H1 (cell line): ENCODE data around the gene AOAH. TPM values are rescaled to one million over a fixed set of nuclear protein-coding genes. Genes with fewer than 3 reads are reported as not detected.

Experiments used
- CTCF ChIA-PET: fragments of 300-600 bp; sonication (Branson Sonifier 250); formaldehyde crosslinking; loops from one replicate; lab custom pipeline; 2021; ENCODE audit not compliant: partially characterized antibody; lab: Charles Lee
- POLR2A ChIA-PET: fragments of 300-600 bp; sonication (Branson Sonifier 250); formaldehyde crosslinking; loops from one replicate; lab custom pipeline; 2021; ENCODE audit warnings: inconsistent platforms; ENCODE audit not compliant: partially characterized antibody; lab: Charles Lee
- DNase-seq, 2 experiments: peaks; one replicate each; pipeline versions ENCODE4 v3.0.0 to v3.0.0-alpha.2; 2010 to 2022; ENCODE audit warnings: low spot score in 2 of 2, low read depth in 1 of 2, mixed read lengths in 1 of 2
- FAIRE-seq: peaks from 2 replicates; lab custom pipeline; 2011; peaks lifted over from hg19 to GRCh38; lab: Jason Lieb, UNC
- H2AFZ ChIP-seq: 2 replicates; pipeline ENCODE4 v1.8.1; 2012; ENCODE audit warnings: low read length, inconsistent platforms
- H2AK5ac ChIP-seq: 2 replicates; pipeline ENCODE4 v1.6.1; 2013; ENCODE audit warnings: low read depth, low read length
- H2BK120ac ChIP-seq: replicated peaks from 2 replicates; pipeline ENCODE3; 2013; ENCODE audit warnings: low read depth, low read length, inconsistent platforms
- H2BK12ac ChIP-seq: 2 replicates; pipeline ENCODE4 v1.6.1; 2013; ENCODE audit warnings: low read depth, low read length
- H2BK15ac ChIP-seq: 2 replicates; pipeline ENCODE4 v1.6.1; 2013; ENCODE audit warnings: low read length
- H2BK20ac ChIP-seq: 2 replicates; pipeline ENCODE4 v1.6.1; 2013; ENCODE audit warnings: low read length
- H2BK5ac ChIP-seq: 2 replicates; pipeline ENCODE4 v1.6.1; 2013; ENCODE audit warnings: low read depth, low read length
- H3K14ac ChIP-seq: 2 replicates; pipeline ENCODE4 v1.6.1; 2013; ENCODE audit warnings: inconsistent platforms; ENCODE audit not compliant: insufficient read length
- H3K18ac ChIP-seq: 2 replicates; pipeline ENCODE4 v1.6.1; 2013; ENCODE audit warnings: low read length; ENCODE audit errors: extremely low read depth
- H3K23ac ChIP-seq: 2 replicates; pipeline ENCODE4 v1.6.1; 2013; ENCODE audit warnings: inconsistent platforms; ENCODE audit not compliant: insufficient read length
- H3K23me2 ChIP-seq: 2 replicates; pipeline ENCODE4 v1.6.1; 2013; ENCODE audit warnings: low read depth, low read length
- H3K27ac ChIP-seq: 2 replicates; pipeline ENCODE4 v1.6.1; 2011; ENCODE audit warnings: low read depth, low read length, inconsistent platforms
- H3K27me3 ChIP-seq, 4 experiments: replicated peaks in 1 of 4; 1 replicate in 1 of 4; 2 replicates in 3 of 4; pipeline versions ENCODE4 v1.6.1 to v1.8.1; 2011 to 2013; ENCODE audit warnings: low read length in 3 of 4, mild to moderate bottlenecking in 3 of 4, inconsistent platforms in 2 of 4, mixed read lengths in 2 of 4, moderate library complexity in 1 of 4; ENCODE audit not compliant: control insufficient read depth in 3 of 4, insufficient read depth in 3 of 4; ENCODE audit errors: extremely low read depth in 1 of 4
- H3K36me3 ChIP-seq, 4 experiments: 2 replicates each; pipeline versions ENCODE4 v1.6.1 to v1.8.1; 2011 to 2013; ENCODE audit warnings: mild to moderate bottlenecking in 4 of 4, low read length in 3 of 4, moderate library complexity in 2 of 4, control low read depth in 1 of 4, inconsistent platforms in 1 of 4; ENCODE audit not compliant: insufficient read depth in 4 of 4, control insufficient read depth in 2 of 4
- H3K4ac ChIP-seq: replicated peaks from 2 replicates; pipeline ENCODE3; 2013; ENCODE audit warnings: low read length, low read depth, mixed read lengths, inconsistent platforms; ENCODE audit not compliant: insufficient read length
- H3K4me1 ChIP-seq, 4 experiments: replicated peaks in 1 of 4; 1 replicate in 1 of 4; 2 replicates in 3 of 4; pipeline versions ENCODE4 v1.6.1 to v1.8.1; 2011 to 2013; ENCODE audit warnings: low read length in 3 of 4, inconsistent platforms in 2 of 4, mixed read lengths in 1 of 4; ENCODE audit not compliant: insufficient read depth in 4 of 4, control insufficient read depth in 3 of 4
- H3K4me2 ChIP-seq, 2 experiments: 2 replicates each; pipeline versions ENCODE4 v1.6.1 to v1.8.1; 2011 to 2013; ENCODE audit warnings: low read depth in 2 of 2, low read length in 2 of 2, control low read depth in 1 of 2, inconsistent platforms in 1 of 2, mild to moderate bottlenecking in 1 of 2; ENCODE audit not compliant: insufficient read depth in 1 of 2
- H3K4me3 ChIP-seq, 4 experiments: fragments of 200-600, 300-600 bp in 1 of 4; sonication (generic), shearing (Covaris generic), sonication (Bioruptor Twin) in 1 of 4; 2 replicates each; pipeline versions ENCODE4 v1.5.1 to v1.8.1; 2011 to 2016; ENCODE audit warnings: low read length in 4 of 4, low read depth in 3 of 4, control low read depth in 2 of 4, inconsistent platforms in 2 of 4, mild to moderate bottlenecking in 2 of 4, mixed read lengths in 1 of 4, moderate library complexity in 1 of 4; ENCODE audit not compliant: insufficient read depth in 2 of 4; ENCODE audit errors: extremely low read depth in 1 of 4
- H3K56ac ChIP-seq: replicated peaks from 2 replicates; pipeline ENCODE3; 2013; ENCODE audit warnings: low read depth, mild to moderate bottlenecking, mixed read lengths, low read length, inconsistent platforms; ENCODE audit not compliant: insufficient read length
- H3K79me1 ChIP-seq: 2 replicates; pipeline ENCODE4 v1.6.1; 2013; ENCODE audit warnings: low read depth, low read length, control low read depth
- H3K79me2 ChIP-seq, 2 experiments: 2 replicates each; pipeline versions ENCODE4 v1.6.1 to v1.8.1; 2012 to 2013; ENCODE audit warnings: low read length in 2 of 2, mild to moderate bottlenecking in 2 of 2, inconsistent platforms in 1 of 2; ENCODE audit not compliant: insufficient read depth in 2 of 2, control insufficient read depth in 1 of 2
- H3K9ac ChIP-seq, 4 experiments: replicated peaks in 1 of 4; 1 replicate in 1 of 4; 2 replicates in 3 of 4; pipeline versions ENCODE4 v1.6.1 to v1.8.1; 2011 to 2013; ENCODE audit warnings: low read depth in 3 of 4, low read length in 3 of 4, control low read depth in 2 of 4, mild to moderate bottlenecking in 2 of 4, moderate library complexity in 2 of 4, inconsistent platforms in 1 of 4; ENCODE audit errors: extremely low read depth in 1 of 4
- H3K9me3 ChIP-seq, 2 experiments: 2 replicates each; pipeline versions ENCODE4 v1.6.1 to v1.8.1; 2012 to 2013; ENCODE audit warnings: mild to moderate bottlenecking in 2 of 2, moderate library complexity in 2 of 2, control low read depth in 1 of 2, inconsistent platforms in 1 of 2, low read depth in 1 of 2, low read length in 1 of 2, mixed read lengths in 1 of 2; ENCODE audit not compliant: insufficient read depth in 2 of 2
- H4K20me1 ChIP-seq, 2 experiments: replicated peaks in 1 of 2; 2 replicates each; pipeline versions ENCODE3 to v1.8.1; 2011 to 2013; ENCODE audit warnings: inconsistent platforms in 2 of 2, low read length in 2 of 2, mild to moderate bottlenecking in 1 of 2; ENCODE audit not compliant: insufficient read depth in 2 of 2, control insufficient read depth in 1 of 2
- H4K5ac ChIP-seq: 2 replicates; pipeline ENCODE4 v1.6.1; 2013; ENCODE audit warnings: low read length, low read depth, mixed read lengths, inconsistent platforms; ENCODE audit not compliant: insufficient read length
- H4K8ac ChIP-seq: 2 replicates; pipeline ENCODE4 v1.8.0; 2013; ENCODE audit warnings: mild to moderate bottlenecking, moderate library complexity, low read length, inconsistent platforms; ENCODE audit not compliant: insufficient read depth; ENCODE audit errors: extremely low read depth
- H4K91ac ChIP-seq: replicated peaks from 2 replicates; pipeline ENCODE3; 2013; ENCODE audit warnings: low read length, mixed read lengths, inconsistent platforms; ENCODE audit not compliant: insufficient read length
- WGBS, 2 experiments: shearing (Covaris generic) in 1 of 2; methylation state at CpG; one replicate each; pipeline versions ENCODE4 v1.1.6 to v1.1.7; 2013 to 2015; ENCODE audit warnings: low lambda C conversion rate in 2 of 2, mixed read lengths in 2 of 2, inconsistent platforms in 1 of 2, low coverage in 1 of 2, missing lambda C conversion rate in 1 of 2; ENCODE audit not compliant: insufficient replicate concordance in 2 of 2, insufficient coverage in 1 of 2, insufficient read length in 1 of 2; ENCODE audit errors: extremely low coverage in 1 of 2, missing lambda C conversion rate in 1 of 2; 5-methylcytosine and 5-hydroxymethylcytosine counted together
- polyA plus RNA-seq, 7 experiments: library from polyadenylated mRNA; depleted of rRNA in 3 of 7; stranded (reverse) in 5 of 7; unstranded in 2 of 7; fragments of >200 nt in 5 of 7; fragments of 200-250 nt in 2 of 7; gene quantifications; 1 replicate in 5 of 7; 2 replicates in 1 of 7; 4 replicates in 1 of 7; pipeline versions ENCODE4 v1.2.1 to v1.2.3, GENCODE V29; 2011 to 2013; ENCODE audit warnings: missing spikeins in 2 of 7, mixed read lengths in 2 of 7
- total RNA-seq: library from RNA; stranded (reverse); fragmentation: NEBNext Ultra II Directional; extraction: Animal tissue kit (Norgen Biotek cat#: 25700); gene quantifications from 2 replicates; pipeline ENCODE4 v1.2.1, GENCODE V29; 2021
- TF ChIP-seq, protein P1 (sequence below): IDR thresholded peaks from 2 replicates; pipeline ENCODE4 v1.6.1; 2011; ENCODE audit warnings: low read depth, mild to moderate bottlenecking, low read length; ENCODE audit not compliant: insufficient read depth

The AOAH gene
- total and polyA plus RNA-seq, 2 of the 8 experiments (the other 6 are each of a cell fraction or from before 2014, with no cell fraction given), result 0.08 TPM; not detected in 1

DNA sequence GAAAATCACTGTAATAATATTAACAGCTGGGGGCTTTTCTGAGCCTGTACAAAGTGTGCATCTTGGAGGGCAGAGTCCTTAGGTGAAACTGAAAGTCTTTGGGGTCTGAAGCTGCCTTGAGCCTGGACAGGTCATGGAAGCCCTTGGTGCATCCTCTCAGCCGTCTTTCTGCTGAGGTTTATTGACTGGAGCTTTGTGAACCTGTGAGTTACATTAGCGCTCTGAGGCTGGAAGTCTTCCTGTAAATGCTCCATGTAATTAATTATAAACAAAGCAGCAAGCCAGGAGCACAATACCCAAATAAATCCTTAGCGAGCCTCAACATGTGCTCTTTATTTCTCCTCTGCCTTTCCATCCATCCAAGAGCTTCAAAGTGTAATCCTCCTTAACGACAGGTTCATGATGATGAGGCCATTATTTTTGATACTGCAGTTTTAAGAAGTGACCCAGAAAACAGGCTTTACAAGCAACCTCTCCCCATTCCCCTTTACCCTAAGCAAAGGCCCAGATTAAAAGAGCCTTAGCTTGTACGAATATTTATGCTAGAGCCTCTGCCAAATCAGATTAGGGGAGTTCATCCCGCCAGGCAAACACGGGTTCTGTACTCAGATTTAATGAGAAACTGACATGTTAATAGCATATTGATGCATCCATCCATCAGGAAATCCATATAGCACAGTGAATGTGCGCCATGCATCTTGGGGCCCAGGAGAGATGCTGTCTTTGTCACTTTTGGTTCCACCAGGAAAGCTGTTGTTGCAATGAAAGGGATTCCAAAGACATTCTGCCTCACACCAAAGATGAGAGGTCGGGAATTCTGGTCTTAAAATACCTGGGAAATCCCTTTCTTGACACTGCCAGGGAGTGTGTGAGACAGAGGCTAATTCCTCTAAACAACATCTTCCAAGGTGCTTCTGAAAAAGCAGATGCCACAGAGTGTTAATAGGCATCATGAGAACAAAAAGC, 216.5 kb downstream of the AOAH start:
- no peak overlapping the region for H3K14ac ChIP-seq
- 0 out of 4 replicates have a peak, but pooled peaks cover 0 to 4% of the 10 kb centered on the region in 2 experiments for H3K9me3 ChIP-seq
- no peak overlapping the region for H4K8ac ChIP-seq
- H3K79me2 ChIP-seq, result no peaks in the 10 kb centered on the region
- H3K4me1 ChIP-seq, result no peaks in the 10 kb centered on the region
- H3K18ac ChIP-seq, result no peak overlapping the region
- no peaks in the 10 kb centered on the region for H3K23me2 ChIP-seq
- POLR2A ChIA-PET, result interaction anchor here (0.5 kb wide), 1 partner anchor 10 kb away, joined by 3 read pairs; no protein-coding TSS in a partner anchor
- FAIRE-seq (no peak), DNase-seq (no peak)
- H2BK5ac ChIP-seq, result no peak overlapping the region
- H3K4me3 ChIP-seq, result no peak overlapping the region
- TF ChIP-seq, protein P1, sequence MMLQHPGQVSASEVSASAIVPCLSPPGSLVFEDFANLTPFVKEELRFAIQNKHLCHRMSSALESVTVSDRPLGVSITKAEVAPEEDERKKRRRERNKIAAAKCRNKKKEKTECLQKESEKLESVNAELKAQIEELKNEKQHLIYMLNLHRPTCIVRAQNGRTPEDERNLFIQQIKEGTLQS, result no peak
- no peak overlapping the region for H3K9ac ChIP-seq
- CTCF ChIA-PET, result interaction anchor here (0.6 to 2.5 kb wide), 8 partner anchors 9 to 673 kb away, joined by 3 to 9 read pairs (median 5); no protein-coding TSS in a partner anchor
- no peaks in the 10 kb centered on the region for H4K20me1 ChIP-seq
- no peak overlapping the region for H3K23ac ChIP-seq
- no peaks in the 10 kb centered on the region for H3K36me3 ChIP-seq
- no peak overlapping the region for H4K5ac ChIP-seq
- no peaks in the 10 kb centered on the region for H3K79me1 ChIP-seq
- H2BK15ac ChIP-seq, result no peak overlapping the region
- H2BK20ac ChIP-seq, result no peak overlapping the region
- no peaks in the 10 kb centered on the region for H3K27me3 ChIP-seq
- H3K4ac ChIP-seq, result no peak overlapping the region
- no peak overlapping the region for H3K27ac ChIP-seq
- H2BK120ac ChIP-seq, result no peak overlapping the region
- H2BK12ac ChIP-seq, result no peak overlapping the region
- no peak overlapping the region for H2AK5ac ChIP-seq
- H2AFZ ChIP-seq, result no peak overlapping the region
- H4K91ac ChIP-seq, result no peak overlapping the region
- no peak overlapping the region for H3K4me2 ChIP-seq
- no peak overlapping the region for H3K56ac ChIP-seq
- WGBS, 2 experiments, result 87% methylated on average over 9 of the region's 9 CpGs; no CpG with 5 or more reads in 1 of the 2 experiments
